Activated naive CD4-positive, alpha-beta T cell (primary cell): Measurements from ENCODE around the gene WT1.

Experiments
- DNase-seq, 4 experiments: peaks; one replicate each; lab custom pipeline; 2025; lab: John Stamatoyannopoulos, UW

WT1 gene

DNA sequence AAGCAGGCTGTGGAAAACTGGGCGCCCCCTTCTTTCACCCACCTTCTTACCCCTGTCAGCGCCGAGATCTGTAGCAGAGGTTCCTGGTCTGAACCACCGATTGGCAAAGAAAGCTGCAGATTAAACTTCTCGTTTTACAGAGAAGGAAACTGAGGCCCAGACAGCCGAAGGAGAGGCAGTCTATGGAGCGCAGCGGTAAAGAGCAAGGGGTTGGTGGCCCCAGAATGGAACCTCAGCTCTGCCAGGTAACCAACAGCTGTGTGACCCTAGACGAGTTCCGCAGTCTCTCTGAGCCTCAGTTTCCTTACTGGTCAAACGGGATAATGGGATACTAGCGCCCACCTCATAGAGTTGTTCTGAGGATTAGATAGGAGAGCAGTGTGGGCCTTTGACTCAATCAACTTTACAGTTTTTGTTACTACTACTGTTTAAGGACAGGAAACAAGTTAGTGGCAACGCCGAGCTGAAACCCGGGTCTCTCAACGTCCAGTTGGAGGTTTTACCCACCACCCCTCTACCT, 3.1 kb upstream of the WT1 start:
- no peak for DNase-seq

DNA sequence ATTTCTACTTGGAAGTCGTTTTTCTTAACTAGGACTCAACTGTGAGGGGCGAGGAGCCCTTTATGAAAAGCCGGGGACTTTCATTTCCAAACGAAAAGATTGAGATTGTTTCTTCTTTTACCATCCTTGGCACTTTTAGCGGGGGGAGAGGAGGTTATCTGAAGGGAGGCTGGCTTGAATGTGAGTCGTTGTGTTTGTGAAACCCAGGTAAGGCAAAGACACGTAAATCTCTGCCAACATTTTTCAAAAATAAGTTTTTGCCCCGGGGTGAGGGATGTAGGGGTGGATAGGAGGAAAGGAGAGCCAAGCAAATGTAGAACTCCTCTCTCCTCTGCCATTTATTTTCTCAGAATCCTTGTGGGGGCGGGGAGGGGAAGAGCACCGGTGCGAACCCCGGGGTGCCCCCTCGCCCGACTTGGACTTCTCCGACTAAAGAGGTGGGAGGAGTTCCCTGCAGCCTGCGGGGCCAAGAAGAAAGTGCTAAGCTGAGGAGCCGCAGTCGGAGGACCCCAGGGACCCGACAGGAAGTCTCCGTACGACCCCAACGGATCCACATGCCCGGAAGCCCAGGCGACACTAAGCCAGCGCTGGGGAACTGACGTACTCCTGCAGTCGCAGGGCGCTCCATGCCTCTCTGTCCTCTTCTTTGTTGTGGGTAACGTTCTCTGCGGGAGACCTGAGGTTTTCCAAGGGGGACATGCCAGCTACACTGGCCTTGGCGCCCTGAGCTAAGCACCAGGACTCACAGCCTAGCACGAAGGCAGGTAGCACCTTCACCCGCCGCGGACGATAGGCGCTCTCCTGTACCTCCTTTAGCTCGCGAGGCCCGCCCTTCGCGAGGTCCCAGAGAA, 2.4 kb upstream of the WT1 start:
- DNase-seq, result no peak

DNA sequence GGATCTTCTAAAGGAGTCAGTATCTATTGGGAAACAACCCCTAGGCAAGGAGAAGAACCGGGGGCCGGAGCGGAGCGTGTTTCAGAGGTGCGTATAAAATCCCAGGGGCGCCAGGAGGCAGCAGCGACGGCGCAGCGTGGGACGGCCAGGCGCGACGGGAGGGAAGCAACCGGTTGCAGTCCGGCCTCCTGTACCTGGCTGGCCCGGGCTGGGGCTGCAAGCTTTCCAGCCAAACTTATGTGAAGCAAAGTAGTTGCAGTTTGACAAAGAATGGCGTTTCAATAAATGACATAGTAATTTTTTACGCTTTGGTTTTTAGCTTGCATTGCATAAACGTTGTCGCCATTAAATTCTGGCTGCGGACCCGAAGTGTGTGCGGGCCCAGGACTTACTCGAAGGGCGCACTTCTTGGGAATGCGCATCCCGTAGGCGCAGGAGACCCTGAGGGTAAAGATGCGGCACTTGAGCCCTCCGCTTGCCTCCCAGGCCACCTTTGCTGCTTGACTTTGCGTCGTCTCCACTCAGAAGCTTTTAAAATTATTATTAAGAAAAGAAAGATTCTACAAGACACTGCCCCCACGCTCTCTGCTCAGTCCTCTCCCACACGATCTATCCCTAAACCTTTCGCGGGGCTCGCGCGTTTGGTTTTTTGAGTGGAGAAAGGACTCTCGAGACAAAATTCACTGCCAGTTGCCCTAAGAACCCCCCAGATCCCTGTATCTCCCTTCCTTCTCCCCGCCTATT, 1.6 kb upstream of the WT1 start:
- DNase-seq, result no peak

DNA sequence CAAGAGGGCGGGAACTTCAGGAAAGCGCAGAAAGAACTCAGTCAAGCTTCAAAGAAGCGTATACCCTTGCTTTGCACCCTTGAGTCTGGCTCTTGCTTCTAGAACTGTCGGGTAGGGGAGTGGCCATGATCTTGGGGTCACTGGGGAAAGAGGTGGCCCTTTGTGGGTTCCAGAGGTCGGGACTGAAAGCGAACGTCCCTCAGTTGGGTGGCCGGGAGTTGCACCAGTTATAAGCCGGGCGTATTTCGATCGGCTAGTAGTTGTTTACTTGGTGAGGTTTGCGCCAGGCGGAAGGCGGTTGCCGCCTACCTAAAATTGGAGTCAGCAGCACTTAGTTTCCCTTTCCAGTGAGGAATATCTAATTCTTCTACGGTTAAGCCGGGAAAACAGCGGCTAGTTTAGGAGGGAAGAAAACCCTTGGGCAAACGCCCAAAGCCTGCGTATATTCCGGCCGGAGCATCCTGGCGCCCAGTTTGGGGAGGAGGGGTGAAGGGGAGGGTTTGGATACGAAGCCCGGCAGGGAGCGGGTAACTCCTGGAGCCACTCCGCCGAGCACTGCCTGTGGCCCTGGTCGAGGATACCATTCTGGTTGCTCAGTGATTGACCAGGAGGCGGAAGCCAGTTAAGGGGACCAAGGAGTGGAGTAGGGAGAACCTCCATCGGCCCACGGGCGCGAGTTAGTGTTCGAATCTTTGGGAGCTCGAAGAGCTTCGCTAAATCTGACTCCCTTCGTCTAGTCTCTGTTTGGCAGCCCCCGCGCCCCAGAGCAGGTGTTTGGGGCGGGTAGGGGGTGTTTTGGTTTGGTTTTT, 807 bp upstream of the WT1 start:
- DNase-seq, result no peak

DNA sequence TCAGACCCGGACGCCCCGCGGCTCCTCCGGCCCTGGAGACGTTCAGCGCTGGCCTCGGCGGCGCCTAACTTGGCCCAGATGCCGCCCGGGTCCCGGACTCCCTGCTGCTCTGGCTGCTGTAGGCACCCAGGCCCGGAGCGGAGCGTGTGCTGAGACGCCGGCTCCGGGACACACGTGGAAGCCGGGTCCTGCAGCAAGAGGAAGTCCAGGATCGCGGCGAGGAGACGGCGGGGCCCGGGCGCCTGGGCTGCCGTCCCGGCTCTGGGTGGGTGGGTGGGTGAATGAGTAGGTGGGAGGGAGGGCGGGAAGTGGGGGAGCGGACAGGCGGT, 223 bp downstream of the WT1 start:
- DNase-seq, result no peak

DNA sequence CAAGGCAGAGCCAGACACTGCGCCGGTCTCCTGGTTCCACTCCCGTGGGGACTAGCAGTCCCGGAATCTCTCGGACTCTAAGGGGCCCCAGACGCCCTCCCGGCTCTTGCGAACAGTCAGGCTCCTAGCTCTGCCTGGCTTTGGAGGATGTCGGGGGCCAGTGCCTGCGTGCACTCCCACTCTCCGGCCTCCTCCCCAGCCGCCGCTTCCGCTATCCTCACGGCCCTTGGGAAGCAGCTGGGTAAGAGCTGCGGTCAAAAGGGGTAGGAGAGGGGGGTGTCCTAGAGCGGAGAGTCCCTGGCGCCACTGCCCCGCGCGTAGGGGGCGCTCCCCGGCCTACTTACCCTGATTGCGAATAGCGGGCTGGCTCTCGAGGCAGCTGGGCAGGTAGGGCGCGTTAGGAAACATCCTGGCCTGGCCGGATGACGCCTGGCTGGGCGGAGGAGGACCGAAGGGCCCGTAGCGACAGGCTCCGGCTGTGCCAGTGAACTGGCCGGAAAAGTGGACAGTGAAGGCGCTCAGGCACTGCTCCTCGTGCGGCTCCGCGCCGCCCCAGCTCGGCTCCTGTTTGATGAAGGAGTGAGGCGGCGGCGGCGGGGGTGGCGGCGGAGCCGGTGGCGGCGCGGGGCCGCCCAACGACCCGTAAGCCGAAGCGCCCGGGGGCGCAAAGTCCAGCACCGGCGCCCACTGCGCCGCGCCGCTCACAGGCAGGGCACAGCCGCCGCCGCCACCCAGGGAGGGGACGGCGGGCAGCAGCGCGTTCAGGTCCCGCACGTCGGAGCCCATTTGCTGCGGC, 785 bp downstream of the WT1 start:
- DNase-seq, result no peak

DNA sequence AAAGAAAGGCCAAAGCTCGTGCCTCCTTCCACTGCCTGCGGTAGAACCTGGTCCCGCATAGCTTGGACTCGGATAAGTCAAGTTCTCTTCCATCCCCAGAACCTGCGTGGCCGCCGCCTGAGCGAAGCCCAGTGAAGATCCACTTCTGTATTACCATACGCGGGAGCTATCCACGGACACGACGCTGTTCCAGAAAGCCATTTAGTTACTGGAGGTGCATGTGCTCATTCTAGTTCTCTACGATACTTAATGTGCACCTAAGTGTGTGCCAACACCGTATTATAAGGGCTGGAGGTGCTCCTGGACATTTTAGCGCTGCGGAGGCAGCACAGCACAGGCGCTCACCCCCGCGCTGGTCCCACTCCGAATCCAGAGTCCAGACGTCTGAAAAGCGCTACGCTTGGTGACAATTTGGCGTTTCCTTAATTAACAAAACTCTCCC, 1.4 kb downstream of the WT1 start:
- no peak for DNase-seq

DNA sequence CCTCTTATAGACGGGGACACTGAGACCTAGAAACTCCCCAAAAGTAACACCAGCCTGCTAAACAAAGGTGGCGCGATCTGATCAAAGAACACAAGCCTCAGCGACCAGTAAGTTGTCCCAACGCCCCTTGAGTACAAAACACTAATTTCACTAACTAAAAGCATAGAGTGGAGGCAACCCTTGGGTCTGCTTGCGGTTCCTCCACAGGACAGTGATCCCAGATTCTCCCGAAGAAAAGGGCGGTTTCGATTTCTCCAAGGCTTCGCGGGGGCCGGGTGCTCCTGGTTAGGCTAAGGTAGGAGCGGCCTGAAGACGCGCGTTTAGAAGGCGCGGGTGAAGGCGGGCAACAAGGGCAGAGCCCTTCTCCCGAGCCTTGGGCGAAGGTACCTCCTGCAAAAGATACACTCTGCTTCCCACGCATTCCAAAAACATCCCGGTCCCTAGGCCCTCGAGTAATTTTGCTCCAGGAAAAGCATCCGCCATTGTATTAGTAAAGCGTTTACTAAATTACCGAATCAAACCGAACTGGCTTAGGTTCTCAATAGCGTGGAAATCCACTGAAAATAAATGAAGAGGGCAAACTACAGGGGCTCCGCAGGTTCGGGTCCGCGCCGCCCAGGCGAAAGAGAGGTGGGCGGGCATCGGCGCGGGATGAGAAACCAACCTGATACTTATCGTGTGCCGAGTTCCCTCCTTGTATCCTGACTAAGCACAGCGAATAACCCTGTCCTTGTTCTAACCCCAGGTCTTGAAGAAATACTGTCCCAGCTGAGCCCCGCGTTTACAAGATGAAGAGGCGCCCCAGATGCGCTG, 2.0 kb downstream of the WT1 start:
- DNase-seq, result no peak

DNA sequence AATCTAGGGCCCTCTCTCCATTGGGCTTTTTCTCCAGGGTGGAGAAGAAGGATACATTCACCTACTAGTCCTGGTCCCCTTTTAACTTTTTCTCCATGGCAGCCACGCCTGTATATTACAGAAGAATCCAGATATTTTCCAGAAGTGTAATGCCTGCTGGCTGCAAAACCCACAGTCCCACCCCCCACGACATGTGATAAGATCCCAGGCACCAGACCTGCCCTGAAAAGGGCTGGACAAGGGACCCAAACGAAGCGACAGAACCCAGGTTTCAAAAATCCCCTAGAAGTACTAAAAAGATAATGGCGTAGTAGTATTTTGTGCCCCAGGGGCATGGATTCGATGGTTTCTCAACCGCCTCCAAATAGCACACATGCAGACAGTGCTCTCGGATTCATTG, 2.8 kb downstream of the WT1 start:
- no peak for DNase-seq

DNA sequence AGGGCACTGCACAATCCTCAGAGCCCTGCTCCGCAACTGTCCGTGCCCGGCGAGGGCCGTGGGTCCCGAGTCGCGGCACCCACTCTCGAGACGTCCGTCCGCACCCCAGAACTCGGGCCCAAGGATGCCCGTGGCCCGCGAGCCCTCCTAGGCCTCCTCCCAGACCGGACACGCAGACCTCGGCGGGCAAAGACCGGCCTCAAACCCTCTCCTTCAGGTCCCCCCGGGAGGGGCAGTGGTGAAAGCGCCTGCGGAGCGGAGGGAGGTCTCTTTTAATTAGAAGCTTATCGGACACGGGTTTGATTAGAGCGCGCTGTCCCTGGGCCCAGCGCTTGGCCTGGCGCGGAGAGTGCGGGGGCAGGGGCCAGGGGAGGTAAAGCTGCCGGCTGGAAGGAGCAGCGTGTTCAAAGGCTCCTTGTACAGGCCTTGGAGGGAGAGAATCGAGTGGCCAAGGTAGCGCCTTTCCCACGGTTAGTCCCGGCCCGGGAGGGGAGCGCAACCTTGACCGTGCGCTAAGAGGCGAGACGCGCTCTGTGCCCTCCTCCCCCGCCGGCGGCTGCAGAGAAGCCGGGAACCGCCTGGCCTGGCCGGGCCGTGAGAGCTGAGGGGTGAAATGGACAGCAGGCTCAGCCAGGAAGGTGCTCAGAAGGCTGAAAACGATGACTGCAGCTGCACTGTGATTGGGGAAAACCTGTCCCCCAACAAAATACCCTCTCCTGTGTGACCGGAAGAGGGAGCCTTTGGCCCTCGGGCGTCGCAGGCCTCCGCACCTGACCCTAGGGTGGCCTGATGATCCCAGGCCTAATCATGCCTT, 4.6 kb downstream of the WT1 start:
- DNase-seq, result no peak

DNA sequence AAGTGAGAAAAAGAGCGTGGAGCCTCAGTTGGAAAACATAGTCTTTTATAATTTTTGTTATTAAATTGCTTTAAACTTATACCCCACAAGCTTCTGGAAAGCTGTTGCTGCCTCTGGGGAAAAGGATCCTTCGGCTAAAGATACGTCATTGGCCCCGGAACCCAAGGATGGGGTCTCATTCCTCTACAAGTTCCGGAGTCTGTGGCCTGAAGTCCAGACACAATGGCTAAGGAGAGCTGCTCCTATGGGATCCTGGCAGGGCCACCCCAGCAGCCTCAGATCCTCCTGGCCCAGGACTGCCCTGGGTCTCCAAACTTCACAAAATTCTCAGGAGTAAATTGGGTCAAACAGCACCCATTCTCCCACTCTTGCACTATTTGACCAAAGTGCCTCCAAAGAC, 5.9 kb downstream of the WT1 start:
- no peak for DNase-seq

DNA sequence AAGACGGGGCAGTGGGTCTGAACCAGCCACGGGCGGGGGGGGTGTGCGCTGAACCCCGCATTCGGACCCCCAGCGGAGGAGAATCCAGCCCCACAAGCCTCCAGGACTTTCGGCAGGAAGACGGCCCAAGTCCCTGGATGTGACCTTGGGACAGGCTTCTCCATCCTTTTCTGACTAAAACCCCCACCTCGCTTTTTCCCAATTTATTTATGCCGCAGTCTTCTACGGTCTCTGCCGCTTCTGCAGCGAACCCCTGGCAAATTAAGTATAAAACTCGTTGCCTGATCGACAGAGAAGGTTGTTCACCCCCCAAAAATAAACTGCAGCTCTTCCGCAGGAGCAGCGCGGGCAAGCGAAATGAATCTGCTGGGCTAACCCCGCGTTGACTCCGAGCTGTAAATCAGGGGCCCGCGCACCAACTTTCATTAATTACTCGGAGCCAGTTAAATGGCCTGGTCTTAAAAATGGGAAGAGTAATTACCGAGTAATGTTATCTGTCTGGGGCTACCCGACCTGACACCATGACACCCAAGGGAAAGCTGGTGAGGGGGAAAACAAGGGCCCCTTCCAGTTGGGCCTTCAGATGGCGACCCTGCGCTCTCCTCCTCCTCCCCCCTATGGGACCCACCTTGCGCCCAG, 6.6 kb downstream of the WT1 start:
- no peak for DNase-seq

DNA sequence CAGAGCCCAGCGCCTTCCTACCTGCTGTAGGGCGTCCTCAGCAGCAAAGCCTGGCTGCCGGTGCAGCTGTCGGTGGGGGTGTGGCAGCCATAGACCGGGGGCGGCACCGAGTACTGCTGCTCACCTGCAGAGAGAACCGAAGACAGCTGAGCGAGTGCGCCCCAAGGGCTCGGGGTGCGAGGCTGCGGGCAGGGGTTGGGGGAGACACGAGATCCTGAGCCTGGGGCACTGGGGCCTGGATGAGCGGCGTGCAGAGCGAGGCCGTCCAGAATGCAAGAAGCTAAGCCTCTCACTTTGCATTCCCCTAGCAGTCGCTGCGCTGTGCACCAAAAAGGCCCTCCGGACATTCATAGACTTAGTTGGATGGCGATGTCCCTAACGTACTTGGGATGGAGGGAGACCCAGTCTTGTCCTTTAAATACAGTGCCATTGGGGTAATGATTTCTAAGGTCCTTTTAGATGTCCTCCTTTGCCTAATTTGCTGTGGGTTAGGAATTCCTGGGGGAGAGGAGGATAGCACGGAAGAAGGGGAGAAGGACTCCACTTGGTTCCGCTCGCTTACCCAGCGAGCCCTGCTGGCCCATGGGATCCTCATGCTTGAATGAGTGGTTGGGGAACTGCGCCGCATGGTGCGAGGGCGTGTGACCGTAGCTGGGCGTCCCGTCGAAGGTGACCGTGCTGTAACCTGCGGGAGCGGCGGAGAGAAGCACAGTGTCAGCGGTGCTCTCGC, 7.2 kb downstream of the WT1 start:
- no peak for DNase-seq

DNA sequence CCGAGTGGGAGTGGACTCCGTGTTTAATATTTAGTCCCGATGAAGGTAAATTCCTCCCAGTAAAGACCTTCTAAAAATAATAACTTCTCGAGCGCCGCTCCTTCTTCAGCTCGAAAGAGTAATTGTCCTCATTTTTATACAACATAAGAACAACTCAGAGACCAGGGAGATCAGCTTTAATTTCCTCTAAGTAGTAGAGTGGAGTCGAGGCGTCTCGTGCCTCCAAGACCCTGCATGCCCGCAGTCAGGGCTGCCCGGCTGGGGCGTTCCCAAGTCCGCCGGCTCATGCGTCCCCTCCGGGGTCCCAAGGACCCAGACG, 7.8 kb downstream of the WT1 start:
- no peak for DNase-seq

DNA sequence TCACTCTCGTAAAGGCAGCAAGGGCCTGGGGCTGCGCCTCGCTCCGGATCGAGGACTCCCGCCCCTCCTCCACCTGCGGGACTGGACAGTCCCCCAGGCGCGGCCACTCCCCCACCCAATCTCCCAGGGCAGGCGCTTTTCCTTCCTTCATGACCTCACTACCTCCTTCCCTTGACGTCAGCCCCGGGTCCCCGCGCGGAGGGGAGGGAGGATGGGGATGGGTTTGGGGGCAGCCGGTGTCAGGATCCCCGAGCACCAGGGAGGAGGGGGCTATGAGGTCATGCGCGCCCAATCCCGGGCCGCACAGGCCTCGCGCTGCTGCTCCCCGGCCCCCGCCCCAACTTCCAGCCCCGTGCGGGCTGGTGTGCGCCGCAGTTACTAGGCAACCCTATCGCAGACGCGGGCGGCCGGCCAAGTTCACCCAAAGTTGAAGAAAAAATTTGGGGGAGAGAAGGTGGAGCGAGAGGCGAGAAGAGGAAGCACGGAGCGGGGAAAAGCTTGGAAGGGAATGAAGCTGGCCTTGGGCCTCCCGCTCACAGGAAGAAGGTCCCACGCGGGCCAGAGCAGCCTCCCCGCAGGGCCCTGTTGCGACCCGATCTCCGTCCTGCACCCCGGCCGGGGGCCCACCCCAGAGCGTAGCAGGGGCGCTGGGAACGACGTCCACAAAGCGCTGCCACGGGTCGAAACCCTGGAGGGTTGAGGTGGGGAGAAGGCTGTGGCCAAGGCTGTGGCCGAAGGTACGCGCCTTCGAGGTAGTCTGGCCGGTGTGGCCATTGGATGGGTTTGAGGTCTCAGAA, 8.3 kb downstream of the WT1 start:
- DNase-seq, result no peak

DNA sequence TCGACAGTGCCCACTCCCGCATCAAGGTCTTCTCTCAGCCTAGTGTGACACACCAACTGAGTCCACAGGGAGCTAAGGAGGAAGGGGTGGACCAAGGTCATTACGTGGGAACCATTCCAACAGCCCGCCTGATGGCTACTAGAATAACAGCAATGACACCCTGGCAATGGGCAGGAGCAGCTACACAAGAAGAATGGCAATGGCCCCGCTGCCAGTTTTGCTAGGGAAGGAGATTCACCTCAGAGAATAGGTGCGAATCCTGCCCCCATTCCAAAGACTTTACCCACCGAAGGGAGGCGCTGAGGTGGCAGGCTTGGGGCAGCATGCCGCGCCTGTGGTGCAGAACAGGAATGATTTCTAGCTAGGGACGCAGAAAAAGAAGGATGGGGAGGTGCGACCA, 9.1 kb downstream of the WT1 start:
- DNase-seq, result no peak

DNA sequence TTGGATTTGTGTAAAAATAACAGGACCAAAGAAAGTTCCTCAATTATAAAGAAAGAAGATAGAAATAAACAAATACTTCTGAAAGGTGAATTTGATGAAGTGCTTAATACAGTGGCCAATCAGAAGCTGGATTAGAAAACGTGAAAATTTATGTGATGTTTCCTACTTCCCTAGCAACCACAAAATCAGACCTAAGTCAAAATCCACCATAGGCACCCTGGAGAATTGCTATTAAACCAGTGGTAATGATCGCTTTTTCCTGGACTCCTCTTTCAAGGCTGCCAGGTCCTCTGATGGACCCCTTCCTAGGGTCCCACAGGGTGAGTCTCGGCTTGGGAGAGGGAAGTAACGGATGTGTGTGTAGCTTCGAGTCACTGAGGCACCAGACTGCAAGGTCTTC, 9.6 kb downstream of the WT1 start:
- DNase-seq, result no peak

DNA sequence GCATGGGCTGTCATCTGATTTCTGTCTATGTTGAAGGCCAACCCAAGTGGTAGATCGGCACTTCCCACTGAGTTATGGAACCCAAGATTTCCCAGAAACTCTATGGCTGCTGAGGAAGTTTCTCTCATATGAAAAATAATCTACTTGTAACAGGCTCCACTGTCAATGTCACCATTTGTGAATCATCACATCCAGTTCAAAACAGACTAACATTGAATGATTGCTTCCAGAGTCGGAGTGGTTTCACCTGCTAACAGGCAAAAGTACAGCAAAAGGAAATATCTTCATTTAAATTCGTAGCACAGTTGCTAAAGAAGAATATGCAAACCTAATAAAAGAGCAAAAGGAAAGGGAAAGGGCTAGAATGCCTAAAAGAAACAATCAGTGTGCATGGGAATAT, 12.8 kb downstream of the WT1 start:
- DNase-seq, result no peak
